CD14-positive monocyte (primary cell): ENCODE measurements around the gene OR52H1. TPM values are rescaled to one million over a fixed set of nuclear protein-coding genes. Genes with fewer than 3 reads are reported as not detected.

ENCODE experiments used
- DNase-seq, 3 donors: peaks; one replicate each; pipeline ENCODE4 v3.0.0-alpha.2; 2011 to 2022
- H2AFZ ChIP-seq: 2 replicates; pipeline ENCODE4 v1.6.0; 2012; ENCODE audit warnings: mild to moderate bottlenecking, low read depth, low read length, inconsistent platforms; ENCODE audit not compliant: insufficient read depth, poor library complexity, severe bottlenecking
- H3K27ac ChIP-seq, 2 donors: 1 replicate in 1 of 2; 2 replicates in 1 of 2; pipeline ENCODE4 v1.5.1; 2012 to 2013; ENCODE audit warnings: low read length in 2 of 2, control low read depth in 1 of 2, inconsistent platforms in 1 of 2, low read depth in 1 of 2, mild to moderate bottlenecking in 1 of 2
- H3K27me3 ChIP-seq, 2 donors: one replicate each; pipeline versions ENCODE4 v1.6.0 to v1.6.1; 2011 to 2013; ENCODE audit warnings: low read length in 2 of 2; ENCODE audit not compliant: control insufficient read depth in 2 of 2, insufficient read depth in 2 of 2
- H3K36me3 ChIP-seq, 2 donors: replicated peaks in 1 of 2; 1 replicate in 1 of 2; 2 replicates in 1 of 2; pipeline versions ENCODE4 v1.5.1 to v1.6.1; 2012 to 2013; ENCODE audit warnings: low read length in 2 of 2, control low read depth in 1 of 2, inconsistent platforms in 1 of 2, mild to moderate bottlenecking in 1 of 2; ENCODE audit not compliant: insufficient read depth in 2 of 2, control insufficient read depth in 1 of 2
- H3K4me1 ChIP-seq, 2 donors: 1 replicate in 1 of 2; 2 replicates in 1 of 2; pipeline versions ENCODE4 v1.5.1 to v1.6.1; 2012 to 2013; ENCODE audit warnings: low read length in 2 of 2, control low read depth in 1 of 2, inconsistent platforms in 1 of 2, mild to moderate bottlenecking in 1 of 2, moderate library complexity in 1 of 2; ENCODE audit not compliant: insufficient read depth in 2 of 2, control insufficient read depth in 1 of 2
- H3K4me2 ChIP-seq: replicated peaks from 2 replicates; pipeline ENCODE3; 2012; ENCODE audit warnings: low read length, moderate library complexity, mild to moderate bottlenecking; ENCODE audit not compliant: poor library complexity, severe bottlenecking; ENCODE audit errors: extremely low read depth
- H3K4me3 ChIP-seq, 3 experiments: fragments of 200-600 bp in 1 of 3; sonication (generic) in 1 of 3; replicated peaks in 1 of 3; 1 replicate in 2 of 3; 2 replicates in 1 of 3; pipeline ENCODE4 v1.5.1; 2011 to 2013; ENCODE audit warnings: low read length in 3 of 3, mild to moderate bottlenecking in 3 of 3, control low read depth in 2 of 3, low read depth in 2 of 3, inconsistent platforms in 1 of 3, moderate library complexity in 1 of 3
- H3K79me2 ChIP-seq: 2 replicates; pipeline ENCODE4 v1.6.0; 2012; ENCODE audit warnings: mild to moderate bottlenecking, control low read depth, inconsistent platforms, low read length, moderate library complexity; ENCODE audit not compliant: insufficient read depth
- H3K9ac ChIP-seq: 2 replicates; pipeline ENCODE4 v1.6.0; 2017; ENCODE audit warnings: low read length, mild to moderate bottlenecking; ENCODE audit not compliant: insufficient read depth, poor library complexity, severe bottlenecking
- H3K9me3 ChIP-seq, 2 donors: replicated peaks in 1 of 2; 1 replicate in 1 of 2; 2 replicates in 1 of 2; pipeline versions ENCODE4 v1.5.1 to v1.6.1; 2012 to 2013; ENCODE audit warnings: low read length in 2 of 2, control low read depth in 1 of 2; ENCODE audit not compliant: control insufficient read depth in 1 of 2, insufficient read depth in 1 of 2
- H4K20me1 ChIP-seq: 2 replicates; pipeline ENCODE4 v1.6.0; 2012; ENCODE audit warnings: mild to moderate bottlenecking, low read length, control low read depth, moderate library complexity; ENCODE audit not compliant: insufficient read depth
- H3K27ac Mint-ChIP-seq, 7 donors: one replicate each; pipeline ENCODE4 v1.8.0; 2020; ENCODE audit warnings: mild to moderate bottlenecking in 7 of 7, mixed read lengths in 7 of 7, moderate library complexity in 6 of 7, inconsistent platforms in 2 of 7
- H3K27me3 Mint-ChIP-seq, 3 donors: one replicate each; pipeline ENCODE4 v1.8.0; 2021 to 2022; ENCODE audit warnings: low read depth in 3 of 3, mild to moderate bottlenecking in 3 of 3, mixed read lengths in 3 of 3, moderate library complexity in 3 of 3, inconsistent platforms in 1 of 3
- H3K36me3 Mint-ChIP-seq, 2 donors: one replicate each; pipeline ENCODE4 v1.8.0; 2020; ENCODE audit warnings: mixed read lengths in 2 of 2, inconsistent platforms in 1 of 2, mild to moderate bottlenecking in 1 of 2
- H3K4me1 Mint-ChIP-seq: one replicate; pipeline ENCODE4 v1.8.0; 2020; ENCODE audit warnings: mild to moderate bottlenecking, mixed read lengths
- H3K4me3 Mint-ChIP-seq, 2 donors: one replicate each; pipeline ENCODE4 v1.8.0; 2020; ENCODE audit warnings: mild to moderate bottlenecking in 2 of 2, mixed read lengths in 2 of 2, moderate library complexity in 1 of 2
- H3K9me3 Mint-ChIP-seq, 7 donors: one replicate each; pipeline ENCODE4 v1.8.0; 2020 to 2022; ENCODE audit warnings: mixed read lengths in 7 of 7, mild to moderate bottlenecking in 6 of 7, moderate library complexity in 6 of 7, inconsistent platforms in 2 of 7
- WGBS: methylation state at CpG from one replicate; pipeline ENCODE4 v1.1.5; 2013; ENCODE audit warnings: missing lambda C conversion rate; ENCODE audit not compliant: insufficient coverage; 5-methylcytosine and 5-hydroxymethylcytosine counted together
- intact Hi-C, 2 donors: fragments of 100-400 bp; cut with micrococcal nuclease; formaldehyde crosslinking; loops; one replicate each; pipeline versions ENCODE4 v1.15.0 to v1.15.1; 2023
- polyA plus RNA-seq, 3 donors: library from polyadenylated mRNA; depleted of rRNA in 1 of 3; unstranded in 2 of 3; stranded (reverse) in 1 of 3; fragments of 300-500 nt in 2 of 3; fragments of >200 nt in 1 of 3; fragmentation: Illumina TruSeq in 2 of 3; gene quantifications; 1 replicate in 2 of 3; 2 replicates in 1 of 3; pipeline ENCODE4 v1.2.3, GENCODE V29; 2012 to 2021
- TF ChIP-seq, protein P1 (sequence below): fragments of 200-600 bp; IDR thresholded peaks from one replicate; pipeline ENCODE4 v1.8.0; 2022; ENCODE audit warnings: antibody characterized with exemption, mild to moderate bottlenecking

The OR52H1 gene
- polyA plus RNA-seq, 3 donors = not detected

DNA sequence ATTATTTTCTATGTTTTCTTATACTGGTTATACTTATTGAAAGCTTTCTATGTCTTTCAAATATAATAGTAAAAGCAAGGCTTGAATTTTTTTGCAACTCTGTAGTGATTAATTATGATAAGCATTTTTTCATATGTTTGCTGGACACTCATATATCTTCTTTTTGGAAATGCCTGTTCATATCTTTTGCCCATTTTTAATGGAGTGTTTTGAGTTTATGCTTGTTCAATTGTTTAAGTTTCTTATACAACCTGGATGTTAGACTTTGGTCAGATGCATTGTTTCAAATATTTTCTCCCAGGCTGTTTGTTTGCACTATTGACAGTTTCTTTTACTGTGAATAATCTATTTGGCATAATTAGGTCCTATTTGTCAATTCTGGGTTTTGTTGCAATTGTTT is 11.9 kb downstream of the OR52H1 start:
- Histone ChIP-seq H2AFZ (no peak overlapping the region), H3K9ac (no peak overlapping the region), H3K9me3 (no peaks in the 10 kb centered on the region), H4K20me1 (no peaks in the 10 kb centered on the region), H3K4me1 (no peaks in the 10 kb centered on the region), H3K27ac (no peak overlapping the region), H3K4me2 (no peak overlapping the region), H3K36me3 (no peaks in the 10 kb centered on the region), H3K27me3 (no peaks in the 10 kb centered on the region), H3K4me3 (no peak overlapping the region), H3K79me2 (no peaks in the 10 kb centered on the region)
- TF ChIP-seq, protein P1, sequence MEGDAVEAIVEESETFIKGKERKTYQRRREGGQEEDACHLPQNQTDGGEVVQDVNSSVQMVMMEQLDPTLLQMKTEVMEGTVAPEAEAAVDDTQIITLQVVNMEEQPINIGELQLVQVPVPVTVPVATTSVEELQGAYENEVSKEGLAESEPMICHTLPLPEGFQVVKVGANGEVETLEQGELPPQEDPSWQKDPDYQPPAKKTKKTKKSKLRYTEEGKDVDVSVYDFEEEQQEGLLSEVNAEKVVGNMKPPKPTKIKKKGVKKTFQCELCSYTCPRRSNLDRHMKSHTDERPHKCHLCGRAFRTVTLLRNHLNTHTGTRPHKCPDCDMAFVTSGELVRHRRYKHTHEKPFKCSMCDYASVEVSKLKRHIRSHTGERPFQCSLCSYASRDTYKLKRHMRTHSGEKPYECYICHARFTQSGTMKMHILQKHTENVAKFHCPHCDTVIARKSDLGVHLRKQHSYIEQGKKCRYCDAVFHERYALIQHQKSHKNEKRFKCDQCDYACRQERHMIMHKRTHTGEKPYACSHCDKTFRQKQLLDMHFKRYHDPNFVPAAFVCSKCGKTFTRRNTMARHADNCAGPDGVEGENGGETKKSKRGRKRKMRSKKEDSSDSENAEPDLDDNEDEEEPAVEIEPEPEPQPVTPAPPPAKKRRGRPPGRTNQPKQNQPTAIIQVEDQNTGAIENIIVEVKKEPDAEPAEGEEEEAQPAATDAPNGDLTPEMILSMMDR = no peak
- Mint-ChIP-seq H3K27me3 (no peaks in the 10 kb centered on the region), H3K36me3 (no peaks in the 10 kb centered on the region), H3K27ac (no peak overlapping the region), H3K4me1 (peaks cover 6% of the 10 kb centered on the region), H3K4me3 (no peak overlapping the region), H3K9me3 (peaks cover 0 to 12% (median 6%) of the 10 kb centered on the region in 7 donors)
- intact Hi-C loops = no loop called here
- DNase-seq = no peak

DNA sequence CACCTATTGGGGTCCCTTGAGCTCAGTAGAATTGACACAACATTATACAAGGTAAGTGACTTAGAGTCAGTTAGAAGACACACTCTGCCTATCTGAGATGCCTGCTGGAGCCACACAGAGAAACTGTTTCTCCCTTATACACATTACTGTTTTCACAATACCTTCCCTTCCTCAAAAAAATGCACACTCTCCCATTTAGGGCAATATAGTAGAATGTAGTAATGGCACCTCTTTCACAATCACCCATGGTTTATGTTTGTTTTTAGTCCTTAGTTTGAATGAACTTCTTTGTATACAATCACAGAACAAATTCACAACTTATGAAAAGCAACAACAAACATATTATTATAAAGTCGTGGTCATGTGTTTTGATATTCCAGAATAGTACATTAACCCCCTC is 14.3 kb downstream of the OR52H1 start:
- Mint-ChIP-seq H3K9me3 (peaks cover 0 to 10% (median 3%) of the 10 kb centered on the region in 7 donors), H3K4me3 (no peak overlapping the region), H3K27ac (no peak overlapping the region), H3K36me3 (no peaks in the 10 kb centered on the region), H3K27me3 (no peaks in the 10 kb centered on the region), H3K4me1 (peaks cover 6% of the 10 kb centered on the region)
- Histone ChIP-seq H3K9ac (no peak overlapping the region), H3K27me3 (no peaks in the 10 kb centered on the region), H3K4me1 (no peaks in the 10 kb centered on the region), H3K4me2 (no peak overlapping the region), H3K79me2 (no peaks in the 10 kb centered on the region), H3K36me3 (no peaks in the 10 kb centered on the region), H4K20me1 (no peaks in the 10 kb centered on the region), H3K27ac (no peak overlapping the region), H3K4me3 (no peak overlapping the region), H3K9me3 (no peaks in the 10 kb centered on the region), H2AFZ (no peak overlapping the region)
- WGBS = no CpG with 5 or more reads among the region's 1 CpG
- no peak for DNase-seq
- intact Hi-C loops = no loop called here
- TF ChIP-seq, protein P1 = no peak
